Suprapubic skin (tissue), 4 donors: ENCODE results near the gene CHD1L. TPM values are rescaled to one million over a fixed set of nuclear protein-coding genes. Genes with fewer than 3 reads are reported as not detected.

ENCODE experiments used
- DNase-seq, 2 donors: peaks; one replicate each; pipeline ENCODE4 v3.0.0-alpha.2; 2019; ENCODE audit warnings: low spot score in 2 of 2
- H3K27ac ChIP-seq: fragments of 200-600 bp; sonication (generic); one replicate; pipeline ENCODE4 v1.5.1; 2019
- H3K27me3 ChIP-seq: fragments of 200-600 bp; sonication (generic); one replicate; pipeline ENCODE4 v1.5.1; 2019
- H3K36me3 ChIP-seq: fragments of 200-600 bp; sonication (generic); one replicate; pipeline ENCODE4 v1.5.1; 2019
- H3K4me1 ChIP-seq: fragments of 200-600 bp; sonication (generic); one replicate; pipeline ENCODE4 v1.5.1; 2019
- H3K4me3 ChIP-seq: fragments of 200-600 bp; sonication (generic); one replicate; pipeline ENCODE4 v1.5.1; 2019; ENCODE audit warnings: mild to moderate bottlenecking
- H3K9me3 ChIP-seq: fragments of 200-600 bp; sonication (generic); one replicate; pipeline ENCODE4 v1.5.1; 2019
- EP300 ChIP-seq: sonication (generic); formaldehyde crosslinking; IDR thresholded peaks from one replicate; pipeline ENCODE4 v1.6.1; 2017; ENCODE audit warnings: antibody characterized with exemption
- POLR2A ChIP-seq, 2 donors: fragments of 450-650 bp; IDR thresholded peaks; one replicate each; pipeline ENCODE4 v1.6.1; 2017; ENCODE audit warnings: antibody characterized with exemption in 2 of 2, mild to moderate bottlenecking in 2 of 2, moderate library complexity in 2 of 2
- POLR2AphosphoS5 ChIP-seq, 3 donors: sonication (generic); formaldehyde crosslinking; IDR thresholded peaks; one replicate each; pipeline ENCODE4 v1.6.1; 2017; ENCODE audit warnings: antibody characterized with exemption in 3 of 3
- WGBS: methylation state at CpG from one replicate; pipeline ENCODE4 v1.1.5; 2018; 5-methylcytosine and 5-hydroxymethylcytosine counted together
- total RNA-seq, 4 donors: library from RNA; depleted of rRNA; stranded (reverse); fragments of >200 nt; gene quantifications; one replicate each; pipeline ENCODE4 v1.1.0, GENCODE V29; 2016
- TF ChIP-seq, protein P1 (sequence below), 2 donors: fragments of 200-600 bp in 1 of 2; fragments of 450-650 bp in 1 of 2; sonication (generic) in 1 of 2; IDR thresholded peaks; one replicate each; pipeline ENCODE4 v1.5.1; 2016 to 2019; ENCODE audit warnings: antibody characterized with exemption in 2 of 2, mild to moderate bottlenecking in 1 of 2, moderate library complexity in 1 of 2

Gene CHD1L
- total RNA-seq, 4 donors from 2014 or later = 17.6 to 20.9 (median 18.4) TPM

DNA sequence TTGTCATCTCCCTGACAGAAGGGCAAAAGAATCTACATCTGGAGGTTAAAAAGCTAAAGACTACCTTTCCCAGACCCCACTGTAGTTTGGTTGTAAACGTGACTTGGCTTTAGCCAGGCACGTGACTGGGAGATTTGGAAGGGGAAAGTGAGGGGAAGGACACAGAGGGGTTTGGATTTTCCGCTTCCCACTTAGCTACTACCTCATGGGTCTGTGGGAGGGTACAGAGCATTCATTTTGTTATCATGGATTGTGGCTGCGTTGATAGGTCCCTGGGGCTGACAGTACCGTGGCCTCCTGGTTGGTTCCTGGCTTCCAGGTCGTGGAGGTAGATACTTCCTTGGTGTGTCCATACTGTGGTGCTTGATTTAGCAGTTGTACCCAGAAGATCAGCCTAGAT is 2.6 kb downstream of the CHD1L start:
- no peaks in the 10 kb centered on the region for H3K36me3 ChIP-seq
- H3K4me1 ChIP-seq = peaks cover 28% of the 10 kb centered on the region
- no peaks in the 10 kb centered on the region for H3K9me3 ChIP-seq
- H3K27ac ChIP-seq = no peak overlapping the region
- TF ChIP-seq POLR2A (IDR thresholded peaks at IDR 0.05) (no peak), POLR2AphosphoS5 (IDR thresholded peaks at IDR 0.05) (no peak), EP300 (no peak)
- TF ChIP-seq, protein P1, sequence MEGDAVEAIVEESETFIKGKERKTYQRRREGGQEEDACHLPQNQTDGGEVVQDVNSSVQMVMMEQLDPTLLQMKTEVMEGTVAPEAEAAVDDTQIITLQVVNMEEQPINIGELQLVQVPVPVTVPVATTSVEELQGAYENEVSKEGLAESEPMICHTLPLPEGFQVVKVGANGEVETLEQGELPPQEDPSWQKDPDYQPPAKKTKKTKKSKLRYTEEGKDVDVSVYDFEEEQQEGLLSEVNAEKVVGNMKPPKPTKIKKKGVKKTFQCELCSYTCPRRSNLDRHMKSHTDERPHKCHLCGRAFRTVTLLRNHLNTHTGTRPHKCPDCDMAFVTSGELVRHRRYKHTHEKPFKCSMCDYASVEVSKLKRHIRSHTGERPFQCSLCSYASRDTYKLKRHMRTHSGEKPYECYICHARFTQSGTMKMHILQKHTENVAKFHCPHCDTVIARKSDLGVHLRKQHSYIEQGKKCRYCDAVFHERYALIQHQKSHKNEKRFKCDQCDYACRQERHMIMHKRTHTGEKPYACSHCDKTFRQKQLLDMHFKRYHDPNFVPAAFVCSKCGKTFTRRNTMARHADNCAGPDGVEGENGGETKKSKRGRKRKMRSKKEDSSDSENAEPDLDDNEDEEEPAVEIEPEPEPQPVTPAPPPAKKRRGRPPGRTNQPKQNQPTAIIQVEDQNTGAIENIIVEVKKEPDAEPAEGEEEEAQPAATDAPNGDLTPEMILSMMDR (IDR thresholded peaks at IDR 0.05) = no peak
- no peak for DNase-seq
- 93% methylated on average over 6 of the region's 6 CpGs for WGBS
- no peaks in the 10 kb centered on the region for H3K27me3 ChIP-seq
- no peak overlapping the region for H3K4me3 ChIP-seq

DNA sequence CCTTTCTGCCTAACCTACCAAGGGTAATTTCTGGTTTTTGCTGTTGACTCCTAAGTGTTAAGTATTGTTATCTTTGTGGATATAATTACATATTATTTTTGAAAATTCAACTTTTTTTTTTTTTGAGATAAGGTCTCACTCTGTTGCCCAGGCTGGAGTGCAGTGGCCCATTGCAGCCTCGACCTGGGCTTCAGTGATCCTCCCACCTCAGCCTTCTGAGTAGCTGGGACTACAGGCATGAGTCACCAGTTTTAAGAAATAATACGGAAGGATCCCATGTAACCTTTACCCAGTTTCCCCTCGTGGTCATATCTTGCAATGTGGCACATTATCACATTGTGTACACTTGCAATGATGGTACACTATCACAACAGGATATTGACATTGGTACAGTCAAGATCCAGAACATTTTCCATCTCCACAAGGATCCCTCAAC is 3.1 kb downstream of the CHD1L start:
- Histone ChIP-seq H3K4me3 (no peak overlapping the region), H3K27me3 (no peaks in the 10 kb centered on the region)
- whole genome bisulfite sequencing = 78% methylated on average over 3 of the region's 3 CpGs

DNA sequence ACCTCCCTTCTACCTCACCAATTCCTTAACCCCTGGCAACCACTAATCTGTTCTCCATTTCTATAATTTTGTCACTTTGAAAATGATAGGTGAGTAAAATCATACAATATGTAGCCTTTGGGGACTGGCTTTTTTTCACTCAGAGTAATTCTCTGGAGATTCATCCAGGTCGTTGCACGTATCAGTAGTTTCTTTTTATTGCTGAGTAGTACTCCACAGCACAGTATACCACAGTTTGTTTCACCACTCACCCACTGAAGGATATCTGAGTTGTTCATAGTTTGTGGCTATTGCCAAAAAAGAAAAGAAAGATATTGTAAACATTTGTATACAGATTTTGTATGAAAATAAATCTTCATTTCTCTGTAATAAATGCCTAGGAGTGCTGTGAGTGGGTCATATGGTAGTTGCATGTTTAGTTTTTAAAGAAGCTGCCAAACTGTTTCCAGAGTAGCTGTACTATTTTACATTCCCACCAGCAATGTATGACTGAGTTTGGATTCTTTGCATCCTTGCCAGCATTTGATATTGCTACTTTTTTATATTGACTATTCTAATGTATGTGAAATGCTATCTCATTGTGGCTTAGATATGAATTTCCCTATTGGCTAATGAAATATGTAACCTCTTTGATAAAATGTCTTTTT is 3.7 kb downstream of the CHD1L start:
- no peak for DNase-seq
- Histone ChIP-seq H3K27ac (no peak overlapping the region), H3K36me3 (no peaks in the 10 kb centered on the region), H3K4me3 (no peak overlapping the region), H3K27me3 (no peaks in the 10 kb centered on the region), H3K4me1 (peaks cover 28% of the 10 kb centered on the region), H3K9me3 (no peaks in the 10 kb centered on the region)
- TF ChIP-seq POLR2A (IDR thresholded peaks at IDR 0.05) (no peak), EP300 (no peak), POLR2AphosphoS5 (IDR thresholded peaks at IDR 0.05) (no peak)
- TF ChIP-seq, protein P1 (IDR thresholded peaks at IDR 0.05) = no peak
- 93% methylated on average over 2 of the region's 2 CpGs for WGBS

More for the DNA sequence above, 3.1 kb downstream of the CHD1L start:
- no peak for DNase-seq
- no peaks in the 10 kb centered on the region for H3K36me3 ChIP-seq
- no peak overlapping the region for H3K27ac ChIP-seq
- H3K4me1 ChIP-seq = peaks cover 28% of the 10 kb centered on the region
- TF ChIP-seq POLR2AphosphoS5 (IDR thresholded peaks at IDR 0.05) = no peak
- TF ChIP-seq, protein P1 (IDR thresholded peaks at IDR 0.05) = no peak
- no peak for TF ChIP-seq POLR2A (IDR thresholded peaks at IDR 0.05)
- TF ChIP-seq EP300 = no peak
- H3K9me3 ChIP-seq = no peaks in the 10 kb centered on the region

DNA sequence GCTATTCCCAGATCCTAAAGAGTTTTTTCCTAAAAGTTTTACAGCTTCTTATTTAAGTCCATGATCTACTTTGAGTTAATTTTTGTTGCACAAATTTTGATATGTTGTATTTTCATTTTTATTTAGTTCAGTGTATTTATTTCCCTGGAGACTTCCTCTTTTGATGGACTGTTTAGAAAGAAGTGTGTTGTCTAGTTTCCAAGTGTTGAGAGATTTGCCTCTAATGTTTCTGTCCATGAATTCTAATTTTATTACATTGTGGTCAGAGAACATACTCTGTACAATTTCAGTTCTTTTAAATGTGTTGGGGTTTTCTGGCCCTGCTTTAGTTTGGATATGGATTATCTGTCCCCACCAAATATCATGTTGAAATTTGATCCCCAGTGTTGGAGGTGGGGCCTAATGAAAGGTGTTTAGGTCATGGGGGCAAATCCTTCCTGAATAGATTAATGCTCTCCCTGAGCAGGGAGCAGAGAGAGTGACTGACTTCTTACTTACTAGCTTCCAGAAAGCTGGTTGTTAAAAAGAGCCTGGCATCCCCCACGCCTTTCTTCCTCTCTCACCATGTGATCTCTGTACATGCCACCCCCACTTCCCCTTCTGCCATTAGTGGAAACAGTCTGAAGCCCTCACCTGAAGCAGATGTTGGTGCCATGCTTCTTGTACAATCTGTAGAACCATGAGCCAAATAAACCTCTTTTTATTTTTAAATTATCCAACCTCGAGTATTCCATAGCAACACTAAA is 4.6 kb downstream of the CHD1L start:
- Histone ChIP-seq H3K27me3 (no peaks in the 10 kb centered on the region), H3K9me3 (no peaks in the 10 kb centered on the region), H3K27ac (no peak overlapping the region), H3K36me3 (no peaks in the 10 kb centered on the region), H3K4me1 (peaks cover 23% of the 10 kb centered on the region), H3K4me3 (no peak overlapping the region)
- TF ChIP-seq POLR2AphosphoS5 (IDR thresholded peaks at IDR 0.05) (no peak), EP300 (no peak), POLR2A (IDR thresholded peaks at IDR 0.05) (no peak)
- TF ChIP-seq, protein P1 (IDR thresholded peaks at IDR 0.05) = no peak
- DNase-seq = no peak
- WGBS = 70% methylated on average over 2 of the region's 2 CpGs

DNA sequence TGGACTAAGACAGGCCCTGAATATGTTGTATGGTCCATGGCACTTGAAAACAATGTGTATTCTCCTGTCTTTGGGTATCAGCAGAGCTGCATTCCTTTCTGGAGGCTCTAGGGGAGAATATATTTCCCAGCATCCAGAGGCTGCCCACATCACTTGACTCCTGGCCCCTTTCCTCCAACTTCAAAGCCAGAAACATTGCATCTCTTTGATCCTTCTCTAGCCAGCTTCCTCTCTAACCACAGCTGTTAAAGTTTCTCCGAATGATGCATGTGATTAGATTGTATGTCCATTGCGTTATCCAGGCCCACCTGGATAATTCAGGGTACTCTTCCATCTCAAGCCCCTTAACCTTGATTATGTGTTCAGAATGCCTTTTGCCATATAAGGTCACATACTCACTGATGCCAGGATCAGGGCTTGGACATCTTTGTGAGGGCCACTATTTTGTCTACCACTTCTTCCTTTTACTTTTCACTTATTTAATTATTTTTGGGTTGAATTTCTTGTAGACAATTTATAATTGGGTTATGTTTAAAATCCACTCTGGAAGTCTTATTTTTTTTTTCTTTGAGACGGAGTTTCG is 5.3 kb downstream of the CHD1L start:
- no peak for DNase-seq
- Histone ChIP-seq H3K36me3 (no peaks in the 10 kb centered on the region), H3K9me3 (no peaks in the 10 kb centered on the region), H3K4me3 (no peak overlapping the region), H3K4me1 (peaks cover 23% of the 10 kb centered on the region), H3K27ac (no peak overlapping the region), H3K27me3 (no peaks in the 10 kb centered on the region)
- WGBS = 89% methylated on average over 4 of the region's 4 CpGs
- TF ChIP-seq EP300 (no peak), POLR2A (IDR thresholded peaks at IDR 0.05) (no peak), POLR2AphosphoS5 (IDR thresholded peaks at IDR 0.05) (no peak)
- TF ChIP-seq, protein P1 (IDR thresholded peaks at IDR 0.05) = no peak
